Stimulated activated CD8-positive, alpha-beta memory T cell treated with anti-CD3 and anti-CD28 coated beads, Interleukin-7, amount 100 ng/mL, for 1 hour (primary cell): Measurements from ENCODE around the gene FARS2.

ENCODE experiments used
- DNase-seq, 2 donors: peaks; one replicate each; pipeline ENCODE4 v3.0.0-alpha.2; 2020; ENCODE audit warnings: low read depth in 2 of 2

FARS2 gene

GRCh38 chr6:5378331-5378730 is 117.0 kb downstream of the FARS2 start:
- no peak for DNase-seq

- DNase-seq = no peak
These were observed 118.4 kb downstream of the FARS2 start for GRCh38 chr6:5379647-5380242.

GRCh38 chr6:5383856-5384255 is 122.5 kb downstream of the FARS2 start:
- no peak for DNase-seq

GRCh38 chr6:5384276-5384675 is 123.0 kb downstream of the FARS2 start:
- DNase-seq = no peak

- no peak for DNase-seq
These were observed 127.0 kb downstream of the FARS2 start for GRCh38 chr6:5388326-5388725.

- no peak for DNase-seq
These were observed 127.9 kb downstream of the FARS2 start for GRCh38 chr6:5389086-5389745.

- no peak for DNase-seq
These were observed 128.9 kb downstream of the FARS2 start for GRCh38 chr6:5390177-5390576.

- no peak for DNase-seq
These were observed 133.0 kb downstream of the FARS2 start for GRCh38 chr6:5394280-5394679.

- DNase-seq = no peak
These were observed 134.4 kb downstream of the FARS2 start for GRCh38 chr6:5395719-5396118.

GRCh38 chr6:5398530-5398929 is 137.2 kb downstream of the FARS2 start:
- no peak for DNase-seq

GRCh38 chr6:5399391-5399790 is 138.1 kb downstream of the FARS2 start:
- no peak for DNase-seq

- DNase-seq = no peak
These were observed 140.8 kb downstream of the FARS2 start for GRCh38 chr6:5401845-5402738.

- DNase-seq = no peak
These were observed 141.8 kb downstream of the FARS2 start for GRCh38 chr6:5403076-5403475.

GRCh38 chr6:5403609-5404008 is 142.3 kb downstream of the FARS2 start:
- no peak for DNase-seq

GRCh38 chr6:5405976-5406375 is 144.7 kb downstream of the FARS2 start:
- DNase-seq = no peak

GRCh38 chr6:5411414-5411813 is 150.1 kb downstream of the FARS2 start:
- DNase-seq = no peak

- no peak for DNase-seq
These were observed 150.7 kb downstream of the FARS2 start for GRCh38 chr6:5412017-5412416.

- DNase-seq = no peak
These were observed 151.3 kb downstream of the FARS2 start for GRCh38 chr6:5412663-5413062.

GRCh38 chr6:5416250-5416649 is 154.9 kb downstream of the FARS2 start:
- no peak for DNase-seq

- no peak for DNase-seq
These were observed 161.1 kb downstream of the FARS2 start for GRCh38 chr6:5422321-5422915.

- DNase-seq = no peak
These were observed 161.9 kb downstream of the FARS2 start for GRCh38 chr6:5423251-5423650.

GRCh38 chr6:5424726-5425125 is 163.4 kb downstream of the FARS2 start:
- no peak for DNase-seq
